HG02763 (cell line): Measurements from ENCODE around the gene ATG13.
"Not testable (repeated sequence)": the region's sequence is repeated elsewhere in the genome, so short reads cannot be mapped to it uniquely, and the experiment has no call there.

Experiments
- ATAC-seq: cut with Tn5 transposase; IDR thresholded peaks from one replicate; pipeline ENCODE4 v1.9.1; 2021; ENCODE audit warnings: mild to moderate bottlenecking, moderate library complexity; ENCODE audit not compliant: unreplicated experiment

The ATG13 gene

GRCh38 chr11:46617134-46617971, at the start of gene ATG13, which contains the start of gene HARBI1:
ATG13 (plus strand) TSS chr11:46617553; CDS start chr11:46644292, 26,739 bp downstream.
HARBI1 (minus strand) TSS chr11:46617227; CDS start chr11:46616237, 990 bp downstream.
- ATAC-seq = peak; percentile 95

- no peak for ATAC-seq
These were observed 46.5 kb upstream of the ATG13 start for GRCh38 chr11:46570790-46571398.

DNA sequence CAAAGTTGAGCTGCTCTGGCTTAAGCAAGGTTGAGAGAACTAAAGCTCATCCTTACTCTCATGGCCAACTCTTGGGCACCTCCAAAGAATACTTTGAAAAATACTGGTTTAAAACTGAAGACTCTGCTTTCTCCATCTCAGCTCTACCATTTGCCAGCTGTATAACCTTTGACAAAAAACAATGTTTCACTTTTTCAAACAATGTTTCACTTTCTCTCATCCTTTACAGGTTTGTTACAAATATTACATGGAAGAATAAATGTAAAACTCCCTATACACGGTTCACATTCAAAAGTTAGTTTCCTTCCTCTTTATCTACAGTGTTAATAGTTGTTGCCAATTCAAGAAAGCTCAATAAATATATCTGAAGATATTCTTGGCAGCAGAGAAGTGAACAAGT, 42.7 kb upstream of the ATG13 start:
- ATAC-seq = no peak

DNA sequence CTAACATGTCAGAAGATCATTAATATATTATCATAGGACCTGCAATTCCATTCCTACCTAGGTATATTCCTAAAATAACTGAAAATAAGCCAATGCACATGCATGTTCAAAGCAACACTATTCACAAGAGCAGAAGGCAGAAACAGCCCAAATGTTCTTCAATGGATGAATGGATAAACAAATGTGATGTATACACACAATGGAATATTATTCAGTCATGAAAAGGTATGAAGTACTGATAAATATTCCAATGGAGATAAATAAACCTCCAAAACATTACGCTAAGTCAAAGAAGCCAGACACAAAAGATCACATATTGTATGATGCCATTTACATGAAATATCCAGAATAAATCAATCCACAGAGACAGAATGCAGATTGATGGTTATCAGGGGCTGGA, 40.3 kb upstream of the ATG13 start:
- no peak for ATAC-seq

DNA sequence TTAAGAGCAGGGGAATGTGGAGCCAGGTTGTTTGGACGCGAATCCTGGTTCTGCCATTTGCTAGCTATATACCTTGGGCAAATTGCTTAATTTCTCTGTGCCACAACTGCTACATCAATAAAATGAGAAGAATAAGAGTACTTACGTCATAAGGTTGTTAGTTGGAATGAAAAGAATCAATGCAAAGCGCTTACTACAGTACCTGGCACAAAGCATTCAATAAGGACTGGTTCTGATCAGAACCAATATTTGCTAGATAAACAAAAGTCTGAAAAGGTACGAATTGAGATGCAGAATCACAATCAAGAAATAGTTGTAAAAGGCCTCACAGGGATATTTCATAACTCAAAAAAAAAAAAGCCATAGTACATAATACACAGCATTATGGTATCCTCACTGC, 34.8 kb upstream of the ATG13 start:
- no peak for ATAC-seq

GRCh38 chr11:46583513-46583912, 33.8 kb upstream of the ATG13 start:
- not testable (repeated sequence) for ATAC-seq

- ATAC-seq = no peak
These were observed 29.2 kb upstream of the ATG13 start for GRCh38 chr11:46588131-46588530.

DNA sequence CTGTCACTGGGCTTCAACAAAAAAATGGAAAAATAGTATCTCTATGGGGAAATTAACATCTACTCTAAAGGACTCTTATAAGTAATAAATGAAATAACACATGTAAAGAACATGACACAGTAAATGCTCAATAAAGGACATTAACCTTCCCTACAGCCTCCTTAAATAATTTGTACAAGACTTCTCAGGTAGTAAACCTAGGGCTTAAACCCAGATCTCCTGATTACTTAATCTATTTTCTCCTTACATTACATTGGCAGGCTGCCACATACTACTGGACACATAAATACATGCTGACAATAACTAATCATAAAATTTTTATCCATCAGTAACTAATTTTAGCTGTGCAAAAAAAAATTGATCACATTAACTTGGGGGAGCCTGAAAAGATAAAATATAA, 28.4 kb upstream of the ATG13 start:
- no peak for ATAC-seq

DNA sequence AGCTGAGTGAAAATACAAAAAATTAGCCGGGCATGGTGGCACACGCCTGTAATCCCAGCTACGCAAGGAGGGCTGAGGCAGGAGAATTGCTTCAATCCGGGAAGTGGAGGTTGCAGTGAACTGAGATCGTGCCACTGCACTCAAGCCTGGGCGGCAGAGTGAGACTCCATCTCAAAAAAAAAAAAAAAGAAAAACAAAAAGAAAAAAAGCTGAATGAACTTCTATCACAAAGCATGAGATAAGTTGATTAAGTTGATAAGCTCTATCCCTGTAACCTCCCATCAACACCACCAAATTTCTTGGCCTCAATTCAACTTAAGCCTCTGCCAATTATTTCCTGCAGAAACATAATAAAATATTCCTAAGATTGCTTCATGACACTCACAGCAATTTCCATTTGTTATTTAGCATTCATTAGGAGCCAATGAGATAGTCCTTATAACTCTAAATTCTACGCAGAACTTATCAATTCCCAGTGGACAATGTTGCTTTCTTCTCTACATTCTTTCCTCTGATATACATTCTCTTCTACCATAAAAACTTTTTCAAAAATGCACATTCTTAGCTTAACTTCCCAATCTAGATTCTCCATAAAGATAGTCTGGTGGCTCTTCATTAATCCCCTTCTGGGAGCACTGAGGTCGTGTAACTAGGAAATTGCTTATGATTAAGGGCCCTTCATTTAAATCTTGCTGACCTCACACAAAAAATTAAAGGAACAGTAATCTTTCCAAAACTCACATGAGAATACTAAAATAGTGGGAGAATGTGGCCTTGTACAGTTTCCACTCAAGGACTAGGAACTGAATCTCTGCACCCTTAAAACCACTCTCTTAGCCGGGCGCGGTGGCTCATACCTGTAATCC, 26.4 kb upstream of the ATG13 start:
- no peak for ATAC-seq

GRCh38 chr11:46593550-46594373, 23.6 kb upstream of the ATG13 start, which contains the start of gene AMBRA1:
AMBRA1 (minus strand) TSS chr11:46594023; CDS start chr11:46548380, 45,643 bp downstream.
- ATAC-seq = peak; percentile 72

DNA sequence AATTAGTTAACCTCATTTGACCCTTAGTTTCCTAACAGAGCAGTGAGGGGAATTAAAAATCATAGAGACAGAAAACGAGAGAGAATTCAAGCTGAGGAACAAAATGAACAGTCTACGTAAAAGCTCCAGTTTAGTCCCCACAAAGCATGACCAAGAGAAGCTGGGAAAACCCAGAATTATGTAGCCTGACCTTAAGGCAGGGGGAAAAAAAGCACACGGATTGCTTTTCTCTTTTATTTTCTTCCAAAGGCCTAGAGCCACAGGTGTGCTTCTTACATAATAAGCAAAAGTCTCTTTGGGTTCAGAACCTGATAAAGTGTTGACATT, 23.0 kb upstream of the ATG13 start:
- no peak for ATAC-seq

- no peak for ATAC-seq
These were observed 22.6 kb upstream of the ATG13 start for GRCh38 chr11:46594785-46595184.

DNA sequence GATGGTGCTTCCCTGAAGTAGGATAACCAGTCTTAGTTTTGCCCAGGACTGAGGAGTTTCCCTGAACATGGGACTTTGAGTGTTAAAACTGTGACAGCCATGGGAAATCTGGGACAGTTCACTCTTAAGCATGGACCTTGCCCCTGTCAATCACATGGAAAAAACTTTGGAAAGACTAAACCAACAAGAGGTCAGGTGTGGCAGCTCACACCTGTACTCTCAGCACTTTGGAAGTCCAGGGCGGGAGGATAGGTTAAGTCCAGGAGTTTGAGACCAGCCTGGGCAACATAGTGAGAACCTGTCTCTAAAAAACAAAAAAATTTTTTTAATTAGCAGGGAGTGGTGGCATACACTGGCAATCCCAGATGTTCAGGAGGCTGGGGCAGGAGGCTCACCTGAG, 20.2 kb upstream of the ATG13 start:
- ATAC-seq = no peak

DNA sequence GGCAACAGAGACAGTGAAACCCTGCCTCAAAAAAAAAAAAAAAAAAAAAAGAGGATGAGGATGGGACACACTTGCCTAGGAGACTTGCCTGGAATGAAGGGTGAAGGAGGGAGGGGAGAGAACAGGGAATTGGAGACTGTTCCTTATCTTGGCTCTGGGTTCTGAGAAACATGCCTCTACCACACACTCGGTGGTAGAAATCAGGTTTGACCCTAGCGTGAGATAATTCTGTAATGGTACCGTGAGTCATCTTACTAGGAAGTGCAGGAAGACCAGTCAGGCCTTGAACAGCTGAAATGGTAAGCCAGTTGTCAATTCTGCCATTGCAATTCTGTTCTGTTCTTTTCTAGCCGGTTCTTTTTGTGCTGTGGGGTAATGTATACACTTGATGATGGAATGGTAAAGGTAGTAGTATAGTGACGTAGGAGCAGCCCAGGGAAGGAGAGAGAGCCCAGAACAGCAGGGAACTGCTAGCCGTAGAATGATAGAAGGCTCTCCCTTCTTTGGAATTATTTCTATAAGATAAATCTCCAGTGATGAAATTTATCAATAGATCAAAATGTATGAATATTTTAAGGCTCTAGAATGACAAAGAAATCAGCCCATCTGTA, 19.6 kb upstream of the ATG13 start:
- no peak for ATAC-seq

DNA sequence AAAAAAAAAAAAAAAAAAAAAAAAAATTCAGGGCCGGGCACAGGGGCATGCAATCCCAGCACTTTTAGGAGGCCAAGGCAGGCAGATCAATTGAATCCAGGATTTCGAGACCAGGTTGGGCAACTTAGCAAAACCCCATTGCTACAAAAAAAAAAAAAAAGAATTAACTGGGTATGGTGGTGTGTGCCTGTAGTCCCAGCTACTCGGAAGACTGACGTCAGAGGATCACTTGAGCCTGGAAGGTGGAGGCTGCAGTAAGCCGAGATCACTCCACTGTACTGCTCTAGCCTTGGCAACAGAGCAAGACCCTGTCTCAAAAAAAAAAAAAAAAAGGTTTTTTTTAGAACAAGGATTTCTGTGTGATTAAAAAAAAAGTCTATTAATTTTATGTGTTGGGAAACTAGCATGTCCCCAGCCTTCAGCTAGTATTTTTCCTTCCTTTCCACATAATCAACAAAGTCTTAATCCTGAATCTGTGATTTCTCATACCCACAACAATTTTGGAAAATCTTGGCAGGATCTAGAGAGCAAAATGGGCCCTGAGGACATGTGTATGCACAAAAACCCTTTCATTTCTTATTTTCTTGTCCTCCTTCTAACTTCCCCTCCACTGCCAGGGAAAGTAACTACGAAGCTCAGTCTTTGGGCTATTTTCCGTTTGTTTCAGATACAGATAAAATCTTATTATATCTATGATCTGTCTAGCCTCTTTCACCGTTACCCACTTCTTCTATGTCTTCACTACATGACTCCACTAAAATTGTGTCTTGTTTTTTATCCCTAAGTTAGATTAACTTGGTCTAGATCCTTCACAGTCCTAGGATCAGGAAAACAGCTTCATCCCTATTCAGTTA, 17.8 kb upstream of the ATG13 start:
- no peak for ATAC-seq

DNA sequence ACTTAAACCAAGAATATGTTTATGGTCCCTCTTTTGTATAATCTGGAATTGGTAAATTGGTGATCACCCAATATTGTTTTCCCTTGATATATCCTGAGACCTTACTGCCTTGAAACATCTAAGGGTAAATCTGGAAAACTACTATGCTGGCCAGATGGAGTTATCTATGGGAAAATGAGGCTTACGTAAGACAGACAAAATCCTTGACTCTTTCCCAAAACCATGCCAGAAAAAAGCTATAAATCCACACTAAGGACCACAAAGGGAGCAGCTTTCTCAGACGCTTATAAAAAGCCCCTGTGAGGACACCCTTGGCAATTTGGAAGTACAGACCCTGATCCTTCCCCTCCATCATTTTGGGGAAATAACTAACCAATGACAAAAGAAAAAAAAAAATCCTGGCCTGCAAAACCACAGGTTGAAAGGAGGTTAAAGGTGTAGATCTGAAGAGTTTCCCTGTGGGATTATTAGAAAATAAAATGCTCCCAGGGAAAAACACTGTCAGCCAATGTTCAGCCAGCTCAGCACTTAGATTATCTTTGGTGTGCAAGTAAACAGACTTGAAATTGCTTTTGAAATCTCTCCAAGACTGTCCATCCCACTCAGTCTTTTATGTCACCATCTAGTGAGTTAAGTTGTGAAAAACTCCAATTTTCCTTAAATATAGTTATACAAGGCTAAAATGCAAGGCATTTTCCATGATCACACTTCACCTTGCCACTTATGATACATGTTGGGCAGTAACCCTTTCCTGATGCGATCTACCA, 17.0 kb upstream of the ATG13 start:
- no peak for ATAC-seq

GRCh38 chr11:46601129-46601528, 16.2 kb upstream of the ATG13 start:
- no peak for ATAC-seq

GRCh38 chr11:46603704-46604308, 13.5 kb upstream of the ATG13 start:
- no peak for ATAC-seq
